Thoracic aorta (tissue), 2 donors: Measurements from ENCODE around the gene ATF5. TPM values are rescaled to one million over a fixed set of nuclear protein-coding genes. Genes with fewer than 3 reads are reported as not detected.

Experiments
- ATAC-seq: fragments of 150-250 bp; one replicate; pipeline ENCODE4 v1.8.0; 2017; ENCODE audit warnings: low read depth; ENCODE audit not compliant: insufficient number of reproducible peaks, low FRiP score
- DNase-seq: peaks from one replicate; pipeline ENCODE4 v3.0.0-alpha.2; 2020; ENCODE audit warnings: low spot score
- H3K27ac ChIP-seq, 2 donors: fragments of 200-600 bp; sonication (generic); 1 replicate in 1 of 2; 2 replicates in 1 of 2; pipeline ENCODE4 v1.5.1; 2016; ENCODE audit warnings: mild to moderate bottlenecking in 2 of 2, moderate library complexity in 2 of 2
- H3K27me3 ChIP-seq: fragments of 200-600 bp; sonication (generic); replicated peaks from 2 replicates; pipeline ENCODE4 v1.6.0; 2016; ENCODE audit warnings: mild to moderate bottlenecking; ENCODE audit not compliant: insufficient read depth
- H3K36me3 ChIP-seq: fragments of 200-600 bp; sonication (generic); one replicate; pipeline ENCODE4 v1.5.1; 2016
- H3K4me1 ChIP-seq, 2 donors: fragments of 200-600 bp; sonication (generic); 1 replicate in 1 of 2; 2 replicates in 1 of 2; pipeline versions ENCODE4 v1.5.1 to v1.6.0; 2016; ENCODE audit warnings: low read depth in 2 of 2, mild to moderate bottlenecking in 1 of 2; ENCODE audit not compliant: control insufficient read depth in 1 of 2
- H3K4me3 ChIP-seq: fragments of 200-600 bp; sonication (generic); 2 replicates; pipeline ENCODE4 v1.5.1; 2016; ENCODE audit warnings: mild to moderate bottlenecking
- H3K9me3 ChIP-seq: fragments of 200-600 bp; sonication (generic); 2 replicates; pipeline ENCODE4 v1.5.1; 2016
- total RNA-seq, 2 donors: library from RNA; depleted of rRNA; stranded (reverse); fragments of >200 nt; gene quantifications; one replicate each; pipeline versions ENCODE4 v1.1.0 to v1.2.3, GENCODE V29; 2016
- TF ChIP-seq, protein P1 (sequence below): fragments of 200-600 bp; sonication (generic); IDR thresholded peaks from one replicate; pipeline ENCODE4 v1.5.1; 2019; ENCODE audit warnings: antibody characterized with exemption

The ATF5 gene
- total RNA-seq, 2 donors from 2014 or later: 8.4 to 9.8 TPM

DNA sequence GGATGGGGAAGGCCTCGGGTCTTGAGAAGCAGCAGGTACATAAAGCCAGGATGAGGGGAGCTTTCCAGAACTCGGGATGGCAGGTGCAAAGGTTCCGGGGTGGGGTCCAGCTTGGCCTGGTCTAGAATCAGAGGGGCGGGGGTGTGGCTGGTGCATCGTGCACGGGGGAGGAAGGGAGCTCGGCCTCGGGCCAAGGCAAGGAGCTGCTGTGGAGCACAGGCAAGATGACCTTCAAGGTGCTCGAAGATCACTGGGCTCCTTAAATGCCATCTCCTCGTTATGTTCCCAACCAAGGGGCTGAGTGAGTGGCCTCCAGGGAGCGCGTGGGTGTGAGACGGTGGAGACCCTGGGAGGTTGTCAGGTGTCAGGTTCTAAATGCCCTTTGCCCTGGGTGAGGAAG, 48.1 kb downstream of the ATF5 start:
- TF ChIP-seq, protein P1, sequence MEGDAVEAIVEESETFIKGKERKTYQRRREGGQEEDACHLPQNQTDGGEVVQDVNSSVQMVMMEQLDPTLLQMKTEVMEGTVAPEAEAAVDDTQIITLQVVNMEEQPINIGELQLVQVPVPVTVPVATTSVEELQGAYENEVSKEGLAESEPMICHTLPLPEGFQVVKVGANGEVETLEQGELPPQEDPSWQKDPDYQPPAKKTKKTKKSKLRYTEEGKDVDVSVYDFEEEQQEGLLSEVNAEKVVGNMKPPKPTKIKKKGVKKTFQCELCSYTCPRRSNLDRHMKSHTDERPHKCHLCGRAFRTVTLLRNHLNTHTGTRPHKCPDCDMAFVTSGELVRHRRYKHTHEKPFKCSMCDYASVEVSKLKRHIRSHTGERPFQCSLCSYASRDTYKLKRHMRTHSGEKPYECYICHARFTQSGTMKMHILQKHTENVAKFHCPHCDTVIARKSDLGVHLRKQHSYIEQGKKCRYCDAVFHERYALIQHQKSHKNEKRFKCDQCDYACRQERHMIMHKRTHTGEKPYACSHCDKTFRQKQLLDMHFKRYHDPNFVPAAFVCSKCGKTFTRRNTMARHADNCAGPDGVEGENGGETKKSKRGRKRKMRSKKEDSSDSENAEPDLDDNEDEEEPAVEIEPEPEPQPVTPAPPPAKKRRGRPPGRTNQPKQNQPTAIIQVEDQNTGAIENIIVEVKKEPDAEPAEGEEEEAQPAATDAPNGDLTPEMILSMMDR: no peak
- Histone ChIP-seq H3K4me3 (no peak overlapping the region), H3K27ac (no peak overlapping the region), H3K27me3 (no peaks in the 10 kb centered on the region), H3K36me3 (peaks cover 31% of the 10 kb centered on the region), H3K9me3 (no peaks in the 10 kb centered on the region), H3K4me1 (no peaks in the 10 kb centered on the region)
- ATAC-seq (no peak), DNase-seq (no peak)

DNA sequence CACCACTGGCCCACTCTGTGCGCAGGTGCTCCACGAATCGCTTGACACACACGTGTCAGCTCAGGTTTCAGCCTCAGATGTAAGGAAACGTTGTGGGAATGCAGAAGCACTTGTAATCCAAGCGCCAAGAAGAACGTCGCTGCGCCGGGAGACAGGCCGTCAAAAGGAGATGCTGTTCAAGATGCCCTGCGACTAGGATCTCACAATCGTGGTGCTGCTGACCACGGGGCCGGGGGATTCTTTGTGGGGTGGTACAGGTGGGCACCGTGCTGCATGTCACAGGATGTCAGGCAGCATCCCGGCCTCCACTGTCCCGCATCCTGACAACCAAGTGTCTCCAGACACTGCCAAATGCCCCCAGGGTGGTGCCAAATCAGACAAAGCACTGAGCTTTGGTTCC, 48.9 kb downstream of the ATF5 start:
- H3K9me3 ChIP-seq: no peaks in the 10 kb centered on the region
- no peaks in the 10 kb centered on the region for H3K4me1 ChIP-seq
- DNase-seq (no peak), ATAC-seq (no peak)
- H3K4me3 ChIP-seq: no peak overlapping the region
- H3K36me3 ChIP-seq: peaks cover 31% of the 10 kb centered on the region
- TF ChIP-seq, protein P1: no peak
- H3K27me3 ChIP-seq: no peaks in the 10 kb centered on the region
- H3K27ac ChIP-seq: no peak overlapping the region

DNA sequence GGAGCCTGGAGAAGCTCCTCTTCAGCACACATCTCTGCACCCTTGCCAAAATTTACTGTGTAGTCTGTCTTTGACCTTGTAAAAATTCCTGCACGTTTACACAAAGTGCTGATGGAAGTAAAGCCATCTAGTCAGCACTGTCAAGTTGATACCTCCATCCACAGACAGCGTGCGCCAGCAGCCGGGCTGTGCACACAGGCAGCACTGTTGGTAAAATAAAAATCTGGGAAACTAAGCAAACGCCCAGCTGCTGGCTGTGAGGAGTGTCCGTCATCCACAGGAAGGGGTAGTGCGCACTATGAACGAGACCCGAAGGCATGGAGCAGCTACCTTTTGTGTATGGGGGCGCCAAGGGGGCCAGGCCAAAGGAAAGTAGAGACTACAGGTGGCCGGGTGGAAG, 49.3 kb downstream of the ATF5 start:
- no peak for ATAC-seq

DNA sequence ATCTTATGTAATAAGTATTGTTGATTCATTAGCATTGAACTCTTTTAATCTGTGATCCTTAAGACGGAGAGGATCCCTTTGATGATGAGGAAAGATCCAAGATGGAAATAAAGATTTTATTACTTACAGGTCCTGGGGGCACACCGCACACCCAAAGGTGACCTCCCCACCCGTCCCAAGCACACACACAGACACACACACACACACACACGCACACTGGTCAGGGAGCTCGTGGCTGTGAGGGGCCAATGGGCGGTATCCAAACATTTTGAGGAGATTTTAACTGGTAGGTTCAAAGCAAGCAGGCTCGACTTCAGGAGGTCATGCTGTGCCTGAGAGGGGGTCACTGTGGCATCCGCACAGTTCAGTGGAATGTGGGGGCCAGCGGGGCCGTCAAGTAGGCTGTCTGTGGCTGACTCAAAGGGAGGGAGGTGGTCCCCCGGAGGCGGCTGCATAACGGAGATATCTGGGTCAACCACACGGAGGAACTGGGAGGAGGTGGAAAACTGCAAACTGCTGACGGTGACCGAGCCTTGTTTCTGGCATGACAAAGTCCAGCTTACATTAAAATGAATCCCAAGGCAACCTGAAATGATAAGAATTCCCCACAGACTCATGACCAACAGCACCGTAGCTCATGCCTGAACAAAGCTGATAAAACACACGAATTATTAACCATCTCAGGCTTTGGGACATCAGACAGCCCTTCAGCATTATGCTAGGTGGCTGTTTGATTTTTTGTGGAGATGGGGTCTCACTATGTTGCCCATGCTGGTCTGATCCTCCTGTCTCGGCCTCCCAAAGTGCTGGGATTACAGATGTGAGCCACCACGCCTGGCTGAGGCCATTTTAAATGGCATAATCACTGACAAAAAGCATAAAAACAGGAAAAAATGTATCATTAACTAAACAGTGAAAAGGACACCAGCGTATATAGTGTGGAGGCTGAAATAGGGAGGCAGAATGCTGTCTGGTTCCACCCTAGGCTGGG, 52.9 kb downstream of the ATF5 start:
- DNase-seq: no peak
- H3K27me3 ChIP-seq: no peaks in the 10 kb centered on the region

More for the DNA sequence above, 49.3 kb downstream of the ATF5 start:
- H3K27me3 ChIP-seq: no peaks in the 10 kb centered on the region
- no peak for DNase-seq
- H3K9me3 ChIP-seq: no peaks in the 10 kb centered on the region
- H3K27ac ChIP-seq: no peak overlapping the region
- peaks cover 31% of the 10 kb centered on the region for H3K36me3 ChIP-seq
- H3K4me3 ChIP-seq: no peak overlapping the region
- TF ChIP-seq, protein P1: no peak
- H3K4me1 ChIP-seq: no peaks in the 10 kb centered on the region

More for the DNA sequence above, 52.9 kb downstream of the ATF5 start:
- Histone ChIP-seq H3K27ac (no peak overlapping the region), H3K9me3 (no peaks in the 10 kb centered on the region), H3K4me3 (no peak overlapping the region), H3K4me1 (no peaks in the 10 kb centered on the region), H3K36me3 (peaks cover 52% of the 10 kb centered on the region)
- no peak for ATAC-seq
- TF ChIP-seq, protein P1: no peak

Other genes starting within 250 kb of the ATF5 start
- gene ADM5, start 239.6 kb upstream of the ATF5 start, total RNA-seq: 1 to 10 TPM; 2.8 to 6.4 TPM
- gene CPT1C, start 238.1 kb upstream of the ATF5 start, total RNA-seq: 1 to 10 TPM; 2.5 to 3.9 TPM
- gene TSKS, start 165.9 kb upstream of the ATF5 start, total RNA-seq: not detected
- gene AP2A1, start 162.2 kb upstream of the ATF5 start, total RNA-seq: 10 to 100 TPM; 81.1 to 89.7 TPM
- 10 to 100 TPM; 23.6 to 27.3 TPM for gene FUZ, start 115.9 kb upstream of the ATF5 start, total RNA-seq
- gene MED25, start 110.9 kb upstream of the ATF5 start, total RNA-seq: 10 to 100 TPM; 29.8 to 37.0 TPM
- gene PTOV1, start 78.0 kb upstream of the ATF5 start, total RNA-seq: 10 to 100 TPM; 62.9 to 72.2 TPM
- gene PNKP, start 61.6 kb upstream of the ATF5 start, total RNA-seq: 10 to 100 TPM; 55.8 to 78.7 TPM
- 10 to 100 TPM; 15.2 to 20.7 TPM for gene AKT1S1, start 51.9 kb upstream of the ATF5 start, total RNA-seq
- gene TBC1D17, start 51.5 kb upstream of the ATF5 start, total RNA-seq: 10 to 100 TPM; 27.9 to 31.7 TPM
- gene IL4I1, start 32.3 kb upstream of the ATF5 start, total RNA-seq: 1 to 10 TPM; 1.5 to 2.2 TPM
- gene NUP62, start 299 bp downstream of the ATF5 start, total RNA-seq: 10 to 100 TPM; 29.9 to 34.3 TPM
- gene SIGLEC11, start 32.0 kb downstream of the ATF5 start, total RNA-seq: 10 to 100 TPM in 1 of 2 donors, 1 to 10 TPM in 1; 2.8 to 10.0 TPM
- 10 to 100 TPM; 27.5 to 33.4 TPM for gene VRK3, start 96.2 kb downstream of the ATF5 start, total RNA-seq
- gene ZNF473, start 96.8 kb downstream of the ATF5 start, total RNA-seq: 1 to 10 TPM; 2.4 to 6.5 TPM
- gene IZUMO2, start 234.1 kb downstream of the ATF5 start, total RNA-seq: not detected